B cell (primary cell): ENCODE measurements around the gene DNAJC3. TPM values are rescaled to one million over a fixed set of nuclear protein-coding genes. Genes with fewer than 3 reads are reported as not detected.

Source experiments
- ATAC-seq: fragments of 200-7000 bp; cut with Tn5 transposase; one replicate; pipeline ENCODE4 v1.10.0; 2021; ENCODE audit warnings: low read depth, mild to moderate bottlenecking, moderate number of reproducible peaks, moderate library complexity
- CTCF ChIA-PET: fragments of 350-600 bp; sonication (Branson Sonifier 250); formaldehyde crosslinking; loops from one replicate; lab custom pipeline; 2021; ENCODE audit warnings: antibody characterized with exemption, inconsistent platforms; lab: Charles Lee
- POLR2A ChIA-PET: fragments of 350-600 bp; sonication (Branson Sonifier 250); formaldehyde crosslinking; loops from one replicate; lab custom pipeline; 2021; ENCODE audit warnings: antibody characterized with exemption; lab: Charles Lee
- DNase-seq: peaks from one replicate; pipeline ENCODE4 v3.0.0; 2013
- H2AFZ ChIP-seq: 2 replicates; pipeline ENCODE4 v1.6.1; 2012; ENCODE audit warnings: mild to moderate bottlenecking, low read depth, low read length; ENCODE audit not compliant: insufficient read depth, poor library complexity, severe bottlenecking
- H3K27ac ChIP-seq, 2 donors: 1 replicate in 1 of 2; 2 replicates in 1 of 2; pipeline ENCODE4 v1.5.1; 2012 to 2013; ENCODE audit warnings: low read length in 2 of 2, mild to moderate bottlenecking in 2 of 2, moderate library complexity in 1 of 2
- H3K27me3 ChIP-seq, 4 experiments: fragments of 200-600 bp in 1 of 4; sonication (generic) in 1 of 4; replicated peaks in 1 of 4; 1 replicate in 2 of 4; 2 replicates in 2 of 4; pipeline versions ENCODE4 v1.6.1 to v1.7.0; 2013 to 2016; ENCODE audit warnings: low read length in 3 of 4, mild to moderate bottlenecking in 2 of 4, mixed read lengths in 1 of 4, moderate library complexity in 1 of 4; ENCODE audit not compliant: insufficient read depth in 4 of 4, control insufficient read depth in 3 of 4; ENCODE audit errors: control extremely low read depth in 1 of 4
- H3K36me3 ChIP-seq, 2 experiments: replicated peaks in 1 of 2; 1 replicate in 1 of 2; 2 replicates in 1 of 2; pipeline versions ENCODE4 v1.6.1 to v1.7.1; 2013; ENCODE audit warnings: low read length in 1 of 2; ENCODE audit not compliant: insufficient read depth in 2 of 2, control insufficient read depth in 1 of 2; ENCODE audit errors: control extremely low read depth in 1 of 2, extremely low read depth in 1 of 2
- H3K4me1 ChIP-seq, 2 donors: fragments of 200-600 bp in 1 of 2; sonication (generic) in 1 of 2; 1 replicate in 1 of 2; 2 replicates in 1 of 2; pipeline versions ENCODE4 v1.5.1 to v1.6.1; 2013 to 2017; ENCODE audit warnings: low read length in 2 of 2; ENCODE audit not compliant: control insufficient read depth in 2 of 2, insufficient read depth in 2 of 2
- H3K4me2 ChIP-seq: replicated peaks from 2 replicates; pipeline ENCODE3; 2012; ENCODE audit warnings: mild to moderate bottlenecking, low read depth, low read length; ENCODE audit not compliant: poor library complexity, severe bottlenecking
- H3K4me3 ChIP-seq, 5 experiments: fragments of 200-600 bp in 1 of 5; sonication (generic) in 1 of 5; 1 replicate in 3 of 5; 2 replicates in 2 of 5; pipeline versions ENCODE4 v1.5.1 to v1.7.0; 2011 to 2016; ENCODE audit warnings: low read length in 4 of 5, mild to moderate bottlenecking in 4 of 5, low read depth in 2 of 5, control low read depth in 1 of 5, moderate library complexity in 1 of 5; ENCODE audit not compliant: insufficient read depth in 1 of 5; ENCODE audit errors: control extremely low read depth in 1 of 5, extremely low read depth in 1 of 5
- H3K79me2 ChIP-seq: fragments of 200-600 bp; sonication (generic); one replicate; pipeline ENCODE4 v1.6.0; 2016; ENCODE audit warnings: low read length; ENCODE audit not compliant: control insufficient read depth, insufficient read depth
- H3K9ac ChIP-seq: fragments of 200-600 bp; sonication (generic); 2 replicates; pipeline ENCODE4 v1.6.1; 2017; ENCODE audit warnings: mild to moderate bottlenecking, low read length, moderate library complexity
- H3K9me3 ChIP-seq, 3 donors: one replicate each; pipeline versions ENCODE4 v1.6.1 to v1.7.1; 2013; ENCODE audit warnings: low read length in 2 of 3; ENCODE audit not compliant: control insufficient read depth in 2 of 3, insufficient read depth in 1 of 3; ENCODE audit errors: control extremely low read depth in 1 of 3
- H4K20me1 ChIP-seq: 2 replicates; pipeline ENCODE4 v1.6.0; 2012; ENCODE audit warnings: mild to moderate bottlenecking, low read length; ENCODE audit not compliant: insufficient read depth, control insufficient read depth, poor library complexity, severe bottlenecking
- H3K27ac Mint-ChIP-seq: one replicate; pipeline ENCODE4 v1.8.0; 2021; ENCODE audit warnings: mixed read lengths
- H3K27me3 Mint-ChIP-seq: one replicate; pipeline ENCODE4 v1.8.0; 2021; ENCODE audit warnings: mixed read lengths
- H3K4me1 Mint-ChIP-seq: one replicate; pipeline ENCODE4 v1.8.0; 2021; ENCODE audit warnings: mixed read lengths
- H3K4me3 Mint-ChIP-seq: one replicate; pipeline ENCODE4 v1.8.0; 2021; ENCODE audit warnings: mixed read lengths
- H3K9me3 Mint-ChIP-seq: one replicate; pipeline ENCODE4 v1.8.0; 2022; ENCODE audit warnings: mixed read lengths; ENCODE audit not compliant: insufficient read depth
- CTCF ChIP-seq: fragments of 200-600 bp; IDR thresholded peaks from one replicate; pipeline ENCODE4 v1.8.0; 2022; ENCODE audit warnings: antibody characterized with exemption, mild to moderate bottlenecking
- EZH2 ChIP-seq: IDR thresholded peaks from 2 replicates; pipeline ENCODE4 v1.6.1; 2012; ENCODE audit warnings: borderline replicate concordance, low read depth, mild to moderate bottlenecking, moderate library complexity, low read length; ENCODE audit not compliant: insufficient read depth, poor library complexity, severe bottlenecking
- WGBS: methylation state at CpG from one replicate; pipeline ENCODE4 v1.1.5; 2013; ENCODE audit warnings: missing lambda C conversion rate; ENCODE audit not compliant: insufficient coverage; 5-methylcytosine and 5-hydroxymethylcytosine counted together
- intact Hi-C: fragments of 100-400 bp; cut with micrococcal nuclease; formaldehyde crosslinking; loops from one replicate; pipeline ENCODE4 v1.10.0; 2022
- polyA plus RNA-seq: library from polyadenylated mRNA; depleted of rRNA; stranded (reverse); fragments of >200 nt; gene quantifications from 2 replicates; pipeline ENCODE4 v1.2.3, GENCODE V29; 2012
- total RNA-seq, 2 donors: library from RNA; stranded (reverse); fragments of 120-200 nt in 1 of 2; gene quantifications; 1 replicate in 1 of 2; 2 replicates in 1 of 2; pipeline versions ENCODE4 v1.2.3 to v1.2.4, GENCODE V29; 2013 to 2022

The DNAJC3 gene
- total and polyA plus RNA-seq, 2 donors (not counting 1 experiment from before 2014, with no cell fraction given), result 2.8 to 12.1 TPM

GRCh38 chr13:95822303-95822702, 145.4 kb downstream of the DNAJC3 start:
- no peaks in the 10 kb centered on the region for H3K4me1 ChIP-seq
- Mint-ChIP-seq H3K4me1 (no peaks in the 10 kb centered on the region), H3K27ac (no peak overlapping the region), H3K9me3 (no peaks in the 10 kb centered on the region), H3K27me3 (no peaks in the 10 kb centered on the region), H3K4me3 (no peak overlapping the region)
- no peak for TF ChIP-seq CTCF
- no peak for TF ChIP-seq EZH2
- H3K9me3 ChIP-seq, result no peaks in the 10 kb centered on the region
- no peak overlapping the region for H3K4me2 ChIP-seq
- H3K36me3 ChIP-seq, result no peaks in the 10 kb centered on the region
- H4K20me1 ChIP-seq, result no peaks in the 10 kb centered on the region
- ChIA-PET CTCF (interaction anchor here (3.6 kb wide), 1 partner anchor 11 kb away, joined by 23 read pairs; no protein-coding TSS in a partner anchor), POLR2A (no interaction called here)
- peaks cover 0 to 4% (median 0%) of the 10 kb centered on the region in 4 experiments for H3K27me3 ChIP-seq
- no peak overlapping the region for H3K27ac ChIP-seq
- no peak overlapping the region for H3K9ac ChIP-seq
- intact Hi-C loops, result no loop called here
- WGBS, result 83% methylated on average over 1 of the region's 5 CpGs
- no peaks in the 10 kb centered on the region for H3K79me2 ChIP-seq
- DNase-seq, result no peak
- no peak for ATAC-seq
- H3K4me3 ChIP-seq, result no peak overlapping the region
- H2AFZ ChIP-seq, result no peak overlapping the region

GRCh38 chr13:95833126-95833525, 156.2 kb downstream of the DNAJC3 start:
- no peaks in the 10 kb centered on the region for H3K27me3 Mint-ChIP-seq
- ATAC-seq (no peak), DNase-seq (no peak)
- no peaks in the 10 kb centered on the region for H3K9me3 Mint-ChIP-seq
- no peak for TF ChIP-seq EZH2
- no peak for TF ChIP-seq CTCF
- Histone ChIP-seq H3K27me3 (no peaks in the 10 kb centered on the region), H3K9ac (no peak overlapping the region), H3K9me3 (peaks cover 0 to 3% (median 0%) of the 10 kb centered on the region in 3 donors), H3K4me2 (no peak overlapping the region), H3K4me3 (no peak overlapping the region), H3K4me1 (no peaks in the 10 kb centered on the region), H3K79me2 (no peaks in the 10 kb centered on the region), H2AFZ (no peak overlapping the region), H3K27ac (no peak overlapping the region), H4K20me1 (no peaks in the 10 kb centered on the region), H3K36me3 (no peaks in the 10 kb centered on the region)
- peaks cover 2% of the 10 kb centered on the region for H3K4me1 Mint-ChIP-seq
- CTCF ChIA-PET, result interaction anchor here (0.8 to 5.7 kb wide), 31 partner anchors 8 to 1154 kb away, joined by 3 to 163 read pairs (median 5); no protein-coding TSS in a partner anchor
- POLR2A ChIA-PET, result no interaction called here
- H3K27ac Mint-ChIP-seq, result no peak overlapping the region
- intact Hi-C loops, result no loop called here
- no peak overlapping the region for H3K4me3 Mint-ChIP-seq
- WGBS, result no CpG with 5 or more reads among the region's 1 CpG
